Thyroid gland (tissue), 4 donors: Measurements from ENCODE around the gene CATSPERZ. TPM values are rescaled to one million over a fixed set of nuclear protein-coding genes. Genes with fewer than 3 reads are reported as not detected.

ENCODE experiments used
- DNase-seq, 2 donors: peaks; one replicate each; pipeline ENCODE4 v3.0.0-alpha.2; 2019
- H3K27ac ChIP-seq, 3 donors: fragments of 200-600 bp; sonication (generic); 1 replicate in 2 of 3; 2 replicates in 1 of 3; pipeline ENCODE4 v1.5.1; 2016 to 2019; ENCODE audit warnings: mild to moderate bottlenecking in 1 of 3, moderate library complexity in 1 of 3
- H3K27me3 ChIP-seq: fragments of 200-600 bp; sonication (generic); one replicate; pipeline ENCODE4 v1.5.1; 2019
- H3K36me3 ChIP-seq, 2 donors: fragments of 200-600 bp; sonication (generic); one replicate each; pipeline ENCODE4 v1.5.1; 2016 to 2019
- H3K4me1 ChIP-seq, 2 donors: fragments of 200-600 bp; sonication (generic); one replicate each; pipeline ENCODE4 v1.5.1; 2017 to 2019
- H3K4me3 ChIP-seq, 3 donors: fragments of 200-600 bp; sonication (generic); replicated peaks in 1 of 3; 1 replicate in 2 of 3; 2 replicates in 1 of 3; pipeline ENCODE4 v1.5.1; 2016; ENCODE audit warnings: mild to moderate bottlenecking in 1 of 3
- H3K9me3 ChIP-seq: fragments of 200-600 bp; sonication (generic); one replicate; pipeline ENCODE4 v1.5.1; 2017
- CTCF ChIP-seq, 6 experiments: fragments of 200-600 bp in 3 of 6; fragments of 450-650 bp in 3 of 6; sonication (generic) in 3 of 6; IDR thresholded peaks; one replicate each; pipeline ENCODE4 v1.5.1; 2016 to 2019; ENCODE audit warnings: antibody characterized with exemption in 6 of 6, mild to moderate bottlenecking in 2 of 6, inconsistent platforms in 1 of 6, moderate library complexity in 1 of 6
- POLR2A ChIP-seq, 2 donors: fragments of 450-650 bp; IDR thresholded peaks; one replicate each; pipeline ENCODE4 v1.6.1; 2017; ENCODE audit warnings: antibody characterized with exemption in 2 of 2, mild to moderate bottlenecking in 2 of 2, moderate library complexity in 1 of 2
- WGBS, 2 donors: methylation state at CpG; one replicate each; pipeline ENCODE4 v1.1.5; 2017; 5-methylcytosine and 5-hydroxymethylcytosine counted together
- intact Hi-C: fragments of 100-400 bp; cut with DNase I; formaldehyde crosslinking; loops from one replicate; pipeline ENCODE4 v1.15.1; 2023
- total RNA-seq, 4 donors: library from RNA; depleted of rRNA; stranded (reverse); fragments of >200 nt; gene quantifications; one replicate each; pipeline ENCODE4 v1.2.3, GENCODE V29; 2016

CATSPERZ gene
- total RNA-seq, 4 donors from 2014 or later, result 1.0 to 3.1 TPM; not detected in 2

- Histone ChIP-seq H3K36me3 (no peaks in the 10 kb centered on the region), H3K27ac (no peak overlapping the region), H3K9me3 (no peaks in the 10 kb centered on the region), H3K4me3 (peak overlapping the region in 1 of 3 donors; percentile 23), H3K4me1 (peaks cover 0 to 18% of the 10 kb centered on the region in 2 donors), H3K27me3 (peaks cover 5% of the 10 kb centered on the region)
- TF ChIP-seq POLR2A (IDR thresholded peaks at IDR 0.05) (no peak), CTCF (IDR thresholded peaks at IDR 0.05) (no peak)
- intact Hi-C loops, result no loop called here
- WGBS, 2 donors, result 0 to 1% methylated on average over 1 to 15 of the region's 96 CpGs
- DNase-seq, result no peak
Observed at GRCh38 chr11:64291752-64292459, 8.3 kb upstream of the CATSPERZ start.

- Histone ChIP-seq H3K4me3 (peak overlapping the region in 1 of 3 donors; percentile 23), H3K27me3 (peaks cover 5% of the 10 kb centered on the region), H3K4me1 (peaks cover 2 to 20% of the 10 kb centered on the region in 2 donors), H3K9me3 (no peaks in the 10 kb centered on the region), H3K27ac (no peak overlapping the region), H3K36me3 (no peaks in the 10 kb centered on the region)
- intact Hi-C loops, result no loop called here
- DNase-seq, result no peak
- TF ChIP-seq CTCF (IDR thresholded peaks at IDR 0.05) (no peak), POLR2A (IDR thresholded peaks at IDR 0.05) (no peak)
- 17 to 20% methylated on average over 14 to 26 of the region's 42 CpGs for WGBS, 2 donors
Observed at GRCh38 chr11:64292460-64293254, 7.5 kb upstream of the CATSPERZ start.

GRCh38 chr11:64294774-64295173 is 5.4 kb upstream of the CATSPERZ start:
- intact Hi-C loops, result no loop called here
- peaks cover 14 to 39% of the 10 kb centered on the region in 2 donors for H3K4me1 ChIP-seq
- no peak overlapping the region for H3K4me3 ChIP-seq
- DNase-seq, result no peak
- peaks cover 5% of the 10 kb centered on the region for H3K27me3 ChIP-seq
- no peak overlapping the region for H3K27ac ChIP-seq
- WGBS, 2 donors, result 50 to 57% methylated on average over 3 of the region's 3 CpGs
- no peak for TF ChIP-seq POLR2A (IDR thresholded peaks at IDR 0.05)
- no peaks in the 10 kb centered on the region for H3K9me3 ChIP-seq
- no peaks in the 10 kb centered on the region for H3K36me3 ChIP-seq

GRCh38 chr11:64295760-64296159 is 4.4 kb upstream of the CATSPERZ start:
- intact Hi-C loops, result no loop called here
- peaks cover 24 to 49% of the 10 kb centered on the region in 2 donors for H3K4me1 ChIP-seq
- no peak for TF ChIP-seq POLR2A (IDR thresholded peaks at IDR 0.05)
- TF ChIP-seq CTCF (IDR thresholded peaks at IDR 0.05), result no peak
- WGBS, 2 donors, result 92 to 95% methylated on average over 4 of the region's 4 CpGs
- no peaks in the 10 kb centered on the region for H3K36me3 ChIP-seq
- H3K4me3 ChIP-seq, result no peak overlapping the region
- H3K27me3 ChIP-seq, result peaks cover 5% of the 10 kb centered on the region
- no peak overlapping the region for H3K27ac ChIP-seq
- no peaks in the 10 kb centered on the region for H3K9me3 ChIP-seq
- DNase-seq, result no peak

- H3K4me1 ChIP-seq, result peaks cover 26 to 48% of the 10 kb centered on the region in 2 donors
- no peaks in the 10 kb centered on the region for H3K36me3 ChIP-seq
- 50 to 83% methylated on average over 1 of the region's 1 CpG for WGBS, 2 donors
- no peak for DNase-seq
- H3K27ac ChIP-seq, result no peak overlapping the region
- intact Hi-C loops, result no loop called here
- no peaks in the 10 kb centered on the region for H3K9me3 ChIP-seq
- peaks cover 5% of the 10 kb centered on the region for H3K27me3 ChIP-seq
- no peak overlapping the region for H3K4me3 ChIP-seq
- TF ChIP-seq CTCF (IDR thresholded peaks at IDR 0.05) (no peak), POLR2A (IDR thresholded peaks at IDR 0.05) (no peak)
Observed at GRCh38 chr11:64296236-64296635, 3.9 kb upstream of the CATSPERZ start.
